ENCODE results near the gene OR52B2.

OR52B2 gene

DNA sequence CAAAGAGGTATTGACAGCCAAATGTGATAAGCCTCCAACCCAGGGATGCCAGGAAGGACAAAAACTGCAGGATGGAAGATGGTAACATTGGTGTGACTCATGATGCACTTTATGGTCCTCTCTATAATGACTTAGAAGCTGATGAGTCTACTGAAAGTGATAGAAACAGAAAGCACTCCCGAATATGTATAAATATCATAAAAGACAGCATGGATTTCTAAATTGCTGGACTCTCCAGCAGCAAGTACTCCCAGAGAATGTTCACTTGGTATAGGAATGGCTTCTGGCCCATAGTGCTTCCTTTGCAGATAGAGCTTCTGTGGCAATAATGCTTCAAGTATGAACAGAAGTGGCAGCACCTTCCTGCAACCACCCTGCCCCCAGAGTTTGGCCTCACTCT is at the start of gene OR52B2:
OR52B2 (minus strand) TSS at position 101 of the 400 bp plus-strand sequence; CDS start at position 101, 0 bp downstream.
- Histone ChIP-seq H3F3A (ENCODE audit: insufficient read depth, low read length) (no peaks in the 10 kb centered on the region), H4K20me1 (ENCODE audit: insufficient read depth, low read length) (no peaks in the 10 kb centered on the region), H3K9me3 (ENCODE audit: low read length) (peaks cover 3% of the 10 kb centered on the region; the same call in 1 of the 2 replicates), H3K27me3 (ENCODE audit: insufficient read depth, low read length) (no peaks in the 10 kb centered on the region), H3K27ac (ENCODE audit: low read depth, low read length, poor library complexity, severe bottlenecking) (no peak within 1 kb of the TSS), H3K36me3 (ENCODE audit: insufficient read depth, low read length) (no peaks in the 10 kb centered on the region), H3K79me2 (ENCODE audit: insufficient read depth, low read length) (no peaks in the 10 kb centered on the region), H3K9me2 (ENCODE audit: low read depth, low read length) (no peaks in the 10 kb centered on the region), H2AFZ (ENCODE audit: low read length) (no peak within 1 kb of the TSS), H3K9ac (ENCODE audit: low read length) (no peak within 1 kb of the TSS), H3K4me3 (ENCODE audit: low read depth, low read length, poor library complexity, severe bottlenecking) (no peak within 1 kb of the TSS), H3K4me2 (ENCODE audit: low read length) (no peak within 1 kb of the TSS), H3K4me1 (ENCODE audit: insufficient read depth, low read length, severe bottlenecking) (no peaks in the 10 kb centered on the region)
- TF ChIP-seq, protein P1, sequence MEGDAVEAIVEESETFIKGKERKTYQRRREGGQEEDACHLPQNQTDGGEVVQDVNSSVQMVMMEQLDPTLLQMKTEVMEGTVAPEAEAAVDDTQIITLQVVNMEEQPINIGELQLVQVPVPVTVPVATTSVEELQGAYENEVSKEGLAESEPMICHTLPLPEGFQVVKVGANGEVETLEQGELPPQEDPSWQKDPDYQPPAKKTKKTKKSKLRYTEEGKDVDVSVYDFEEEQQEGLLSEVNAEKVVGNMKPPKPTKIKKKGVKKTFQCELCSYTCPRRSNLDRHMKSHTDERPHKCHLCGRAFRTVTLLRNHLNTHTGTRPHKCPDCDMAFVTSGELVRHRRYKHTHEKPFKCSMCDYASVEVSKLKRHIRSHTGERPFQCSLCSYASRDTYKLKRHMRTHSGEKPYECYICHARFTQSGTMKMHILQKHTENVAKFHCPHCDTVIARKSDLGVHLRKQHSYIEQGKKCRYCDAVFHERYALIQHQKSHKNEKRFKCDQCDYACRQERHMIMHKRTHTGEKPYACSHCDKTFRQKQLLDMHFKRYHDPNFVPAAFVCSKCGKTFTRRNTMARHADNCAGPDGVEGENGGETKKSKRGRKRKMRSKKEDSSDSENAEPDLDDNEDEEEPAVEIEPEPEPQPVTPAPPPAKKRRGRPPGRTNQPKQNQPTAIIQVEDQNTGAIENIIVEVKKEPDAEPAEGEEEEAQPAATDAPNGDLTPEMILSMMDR (IDR thresholded peaks at IDR 0.05; ENCODE audit: low read length), result no peak
- TF ChIP-seq EZH2 (IDR thresholded peaks at IDR 0.05; ENCODE audit: borderline replicate concordance, low read length), result no peak

DNA sequence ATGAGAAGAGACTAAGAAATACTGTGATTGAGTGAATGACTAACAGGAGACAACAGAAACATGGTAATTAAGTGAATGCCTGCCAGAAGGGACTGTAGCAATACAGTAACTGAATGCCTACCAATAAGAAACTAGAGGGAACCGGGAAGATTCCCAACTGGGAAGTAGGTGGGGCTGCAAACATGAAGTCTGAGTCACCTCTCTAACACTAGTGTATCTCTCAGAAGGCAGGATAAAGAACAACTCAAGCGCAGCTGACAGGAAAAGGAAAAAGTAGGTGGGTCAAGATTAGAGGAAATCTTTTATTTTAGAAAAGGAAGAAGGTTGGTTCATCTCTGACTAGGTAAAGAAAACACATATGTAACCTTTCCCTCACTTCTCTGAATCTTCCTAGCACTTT is 49.2 kb upstream of the OR52B2 start:
- Histone ChIP-seq H3K4me1 (ENCODE audit: insufficient read depth, low read length, severe bottlenecking) (no peaks in the 10 kb centered on the region), H3K9me3 (ENCODE audit: low read length) (no peaks in the 10 kb centered on the region), H3K9ac (ENCODE audit: low read length) (no peak overlapping the region), H3F3A (ENCODE audit: insufficient read depth, low read length) (no peaks in the 10 kb centered on the region), H3K4me2 (ENCODE audit: low read length) (no peak overlapping the region), H3K9me2 (ENCODE audit: low read depth, low read length) (no peaks in the 10 kb centered on the region), H3K79me2 (ENCODE audit: insufficient read depth, low read length) (no peaks in the 10 kb centered on the region), H3K4me3 (ENCODE audit: low read depth, low read length, poor library complexity, severe bottlenecking) (no peak overlapping the region), H4K20me1 (ENCODE audit: insufficient read depth, low read length) (no peaks in the 10 kb centered on the region), H3K36me3 (ENCODE audit: insufficient read depth, low read length) (peaks cover 73% of the 10 kb centered on the region), H3K27me3 (ENCODE audit: insufficient read depth, low read length) (no peaks in the 10 kb centered on the region), H2AFZ (ENCODE audit: low read length) (no peak overlapping the region), H3K27ac (ENCODE audit: low read depth, low read length, poor library complexity, severe bottlenecking) (no peak overlapping the region)
- TF ChIP-seq EZH2 (IDR thresholded peaks at IDR 0.05; ENCODE audit: borderline replicate concordance, low read length), result no peak
- TF ChIP-seq, protein P1 (IDR thresholded peaks at IDR 0.05; ENCODE audit: low read length), result no peak

DNA sequence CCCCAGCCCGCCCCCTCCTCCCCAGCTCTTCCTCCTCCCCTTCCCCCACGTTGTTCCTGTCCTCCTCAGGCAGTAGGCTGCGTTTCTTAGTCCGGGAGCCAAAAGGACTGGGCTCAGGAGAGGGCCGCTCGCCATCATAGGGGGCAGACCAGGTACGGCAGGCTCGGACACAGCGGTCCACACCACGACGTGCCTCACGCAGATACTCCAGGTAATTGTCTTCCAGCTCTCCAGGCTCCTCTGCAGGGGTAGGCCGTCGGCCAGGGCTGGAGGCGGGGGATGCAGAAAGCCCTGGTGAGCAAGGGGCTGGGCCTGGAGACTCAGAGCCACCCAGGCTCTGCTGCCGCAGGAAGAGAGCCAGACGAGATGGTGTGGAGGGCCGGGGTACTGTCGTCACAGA is 47.6 kb upstream of the OR52B2 start:
- H3K36me3 ChIP-seq (ENCODE audit: insufficient read depth, low read length), result peaks cover 66% of the 10 kb centered on the region
- no peaks in the 10 kb centered on the region for H4K20me1 ChIP-seq (ENCODE audit: insufficient read depth, low read length)
- H3K9me3 ChIP-seq (ENCODE audit: low read length), result no peaks in the 10 kb centered on the region
- H3K4me1 ChIP-seq (ENCODE audit: insufficient read depth, low read length, severe bottlenecking), result no peaks in the 10 kb centered on the region
- no peak overlapping the region for H3K9ac ChIP-seq (ENCODE audit: low read length)
- no peaks in the 10 kb centered on the region for H3K27me3 ChIP-seq (ENCODE audit: insufficient read depth, low read length)
- no peak overlapping the region for H3K4me3 ChIP-seq (ENCODE audit: low read depth, low read length, poor library complexity, severe bottlenecking)
- no peaks in the 10 kb centered on the region for H3K79me2 ChIP-seq (ENCODE audit: insufficient read depth, low read length)
- TF ChIP-seq, protein P1 (IDR thresholded peaks at IDR 0.05; ENCODE audit: low read length), result no peak
- no peak for TF ChIP-seq EZH2 (IDR thresholded peaks at IDR 0.05; ENCODE audit: borderline replicate concordance, low read length)
- H2AFZ ChIP-seq (ENCODE audit: low read length), result no peak overlapping the region
- H3K9me2 ChIP-seq (ENCODE audit: low read depth, low read length), result no peaks in the 10 kb centered on the region
- no peak overlapping the region for H3K4me2 ChIP-seq (ENCODE audit: low read length)
- H3F3A ChIP-seq (ENCODE audit: insufficient read depth, low read length), result no peaks in the 10 kb centered on the region
- no peak overlapping the region for H3K27ac ChIP-seq (ENCODE audit: low read depth, low read length, poor library complexity, severe bottlenecking)
